ENCODE data around the gene VPS26C.

DNA sequence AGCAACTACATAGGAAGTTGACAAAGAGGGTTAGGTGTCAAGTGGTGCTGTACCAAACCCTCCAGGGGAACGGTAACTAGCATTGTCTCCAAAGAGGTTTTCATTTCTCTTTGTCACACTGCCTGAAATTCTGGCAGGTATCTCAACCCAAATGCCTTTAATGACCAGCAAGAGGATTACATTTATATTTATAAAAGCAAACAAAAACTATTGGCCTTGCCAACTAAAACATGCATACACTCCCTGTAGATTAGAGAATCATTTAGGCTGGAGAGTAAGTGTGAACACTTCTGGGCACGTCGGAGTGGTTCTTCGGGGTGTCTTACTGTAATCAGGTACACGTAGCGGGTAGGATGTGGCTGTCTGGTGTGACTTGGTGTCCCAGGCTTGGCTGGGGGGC lies 84.9 kb downstream of the VPS26C start:
- TF ChIP-seq GATA2 (IDR thresholded peaks at IDR 0.05; ENCODE audit: low read depth, low read length) = no peak
- TF ChIP-seq GATA3 (IDR thresholded peaks at IDR 0.05; ENCODE audit: low read depth, low read length) = no peak

Data from SH-SY5Y (cell line).